HG03521 (cell line): ENCODE results near the gene TAF3.

Experiments used
- ATAC-seq: cut with Tn5 transposase; IDR thresholded peaks from one replicate; pipeline ENCODE4 v1.9.1; 2021; ENCODE audit warnings: mild to moderate bottlenecking, moderate library complexity; ENCODE audit not compliant: unreplicated experiment

The TAF3 gene

GRCh38 chr10:7962592-7962991 is 144.3 kb downstream of the TAF3 start:
- no peak for ATAC-seq

GRCh38 chr10:7965457-7965856 is 147.2 kb downstream of the TAF3 start:
- no peak for ATAC-seq

DNA sequence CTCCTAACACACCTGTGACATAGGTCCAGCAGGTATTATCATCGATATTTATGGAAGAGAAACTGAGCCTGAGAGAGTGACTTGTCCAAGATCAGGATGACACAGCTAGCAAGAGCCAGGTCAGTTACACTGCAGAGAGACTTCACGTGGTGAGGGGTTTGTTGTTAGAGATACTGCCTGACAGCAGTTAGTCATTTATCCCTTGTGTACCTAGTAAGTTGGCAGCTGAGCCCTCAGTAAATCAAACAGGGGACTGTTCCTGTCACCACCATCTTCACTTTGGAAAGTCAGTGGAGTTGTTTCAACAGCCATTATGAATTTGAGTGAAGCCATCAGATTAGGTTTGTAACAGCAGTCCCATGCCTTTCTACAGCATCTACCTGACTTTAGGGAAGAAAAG is 148.7 kb downstream of the TAF3 start:
- no peak for ATAC-seq

- no peak for ATAC-seq
These were observed 150.3 kb downstream of the TAF3 start for GRCh38 chr10:7968510-7969112.

DNA sequence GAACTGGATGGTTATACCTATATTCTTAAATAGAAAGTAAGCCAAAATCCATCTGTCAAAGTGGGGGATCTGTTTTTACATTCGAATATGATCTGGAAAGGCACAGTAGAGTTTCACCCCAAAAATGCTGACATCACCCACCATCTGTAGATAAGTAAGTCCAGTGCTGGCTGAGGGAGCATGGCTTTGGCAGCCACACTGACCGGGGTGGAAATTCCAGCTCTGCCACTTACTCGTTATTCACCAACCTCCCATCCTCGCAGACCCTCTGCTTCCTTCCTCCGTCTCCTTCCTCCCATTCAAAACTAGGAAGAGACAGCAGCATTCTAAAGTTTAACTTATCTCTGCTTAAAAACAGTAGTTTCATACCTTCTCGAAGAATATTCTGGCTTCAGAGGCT is 151.3 kb downstream of the TAF3 start:
- ATAC-seq, result no peak

DNA sequence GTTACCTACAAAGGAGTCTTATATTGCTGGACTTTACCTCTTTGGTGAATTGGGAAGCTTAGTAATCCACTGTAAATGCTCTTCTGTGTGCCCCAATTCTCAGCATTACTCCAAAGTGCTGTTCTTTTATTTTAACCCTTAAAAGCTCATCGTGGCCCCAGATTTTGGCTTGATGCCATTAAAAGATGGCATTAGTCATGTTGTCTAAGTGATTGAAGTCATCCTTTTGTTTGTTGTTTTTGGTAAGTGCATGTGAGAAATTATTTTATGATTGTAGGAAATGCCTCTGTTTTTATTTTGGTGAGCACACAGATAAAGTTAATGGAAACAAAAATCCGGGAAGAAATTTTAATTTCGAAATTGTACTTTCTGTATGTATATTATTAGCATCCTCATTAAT is 153.6 kb downstream of the TAF3 start:
- no peak for ATAC-seq

DNA sequence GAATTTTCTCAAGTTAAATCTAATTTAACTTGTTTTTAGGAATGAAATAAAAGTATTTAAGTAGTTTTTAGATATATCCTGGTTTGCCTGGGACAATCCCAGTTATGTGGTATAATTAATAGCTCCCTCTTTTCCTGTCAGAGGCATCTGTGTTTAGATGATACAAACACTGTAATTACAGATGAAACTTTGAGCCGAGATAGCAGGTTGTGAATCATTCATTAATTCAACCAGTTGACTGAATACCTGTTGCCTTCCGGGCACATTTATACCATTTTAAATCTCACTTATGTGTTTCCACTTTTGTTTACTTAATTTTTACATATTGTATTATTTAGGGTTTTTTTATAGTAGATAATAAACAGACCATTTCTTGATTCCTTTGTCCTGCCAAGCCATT is 154.1 kb downstream of the TAF3 start:
- ATAC-seq, result no peak

DNA sequence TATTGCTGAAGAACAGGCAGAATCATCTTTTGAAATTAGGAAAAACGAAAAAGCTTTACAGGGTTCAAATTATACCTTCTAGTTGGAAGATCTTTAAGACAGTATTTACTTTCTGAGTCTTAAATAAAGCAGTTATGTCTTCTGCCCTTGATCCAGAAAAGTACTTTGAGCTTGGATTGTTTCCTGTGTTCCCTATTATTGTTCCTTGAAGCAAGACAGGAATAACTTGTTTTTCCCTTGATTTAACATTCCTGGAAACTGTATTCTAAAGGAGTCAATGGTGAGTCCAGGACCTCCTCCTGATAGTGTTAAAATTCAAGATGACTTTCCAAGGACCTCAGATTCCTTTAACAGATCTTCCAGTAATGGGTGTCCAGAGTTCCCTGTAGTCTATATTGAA is 161.9 kb downstream of the TAF3 start:
- no peak for ATAC-seq

DNA sequence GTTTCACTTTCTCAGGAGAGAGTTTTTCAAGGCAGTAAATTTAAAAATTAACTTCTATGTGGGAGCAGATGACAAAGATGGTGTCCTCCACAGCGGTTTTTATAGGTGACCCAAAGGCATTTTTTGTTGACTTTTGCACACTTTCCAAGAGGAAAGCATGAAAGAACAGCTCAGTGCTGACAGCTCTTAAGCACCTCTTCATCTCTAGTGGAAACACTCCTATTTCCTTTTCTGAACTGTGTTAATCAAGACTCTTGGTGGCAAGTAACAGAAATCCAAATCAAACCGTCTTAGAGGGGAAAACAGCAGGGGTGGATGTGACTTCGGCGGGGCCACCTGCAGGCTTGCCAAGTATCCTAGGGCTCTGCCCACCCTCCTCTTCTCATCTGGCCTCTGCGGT is 164.4 kb downstream of the TAF3 start:
- no peak for ATAC-seq

GRCh38 chr10:7984325-7984724 is 166.0 kb downstream of the TAF3 start:
- ATAC-seq, result no peak

DNA sequence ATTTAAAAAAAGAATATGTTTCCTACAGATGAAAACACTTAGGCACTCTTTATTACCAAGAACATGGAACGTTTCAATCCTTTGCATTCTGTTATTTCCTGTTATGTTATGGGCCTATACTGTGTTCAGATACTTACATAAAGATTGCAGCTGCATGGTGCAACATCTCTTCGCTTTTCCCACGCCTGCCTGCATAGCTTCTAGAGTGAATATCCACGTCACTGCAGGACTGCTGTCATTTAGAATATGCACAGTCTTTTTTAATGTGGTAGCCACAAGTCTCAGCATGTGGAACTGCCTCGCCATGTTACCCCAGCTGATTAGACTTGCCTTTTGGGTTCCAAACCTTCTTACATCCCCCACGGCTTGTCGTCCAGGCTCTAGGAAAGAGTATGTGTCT is 166.6 kb downstream of the TAF3 start:
- no peak for ATAC-seq

DNA sequence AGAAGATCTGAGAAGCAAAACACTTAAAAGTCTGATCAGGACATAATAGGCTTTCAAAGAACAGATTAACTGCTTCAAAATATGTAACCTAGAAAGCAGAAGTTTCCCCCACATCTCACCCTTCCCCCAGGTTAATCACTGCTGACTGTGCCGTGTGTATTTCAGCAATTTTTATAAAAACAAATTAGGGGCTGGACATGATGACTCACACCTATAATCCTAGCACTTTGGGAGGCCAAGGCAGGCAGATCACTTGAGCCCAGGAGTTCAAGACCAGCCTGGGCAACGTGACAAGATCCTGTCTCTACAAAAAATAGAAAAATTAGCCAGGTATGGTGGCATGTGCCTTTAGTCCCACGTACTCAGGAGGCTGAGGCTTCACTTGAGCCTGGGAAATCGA is 168.5 kb downstream of the TAF3 start:
- no peak for ATAC-seq

- ATAC-seq, result no peak
These were observed 170.7 kb downstream of the TAF3 start for GRCh38 chr10:7988989-7989388.

DNA sequence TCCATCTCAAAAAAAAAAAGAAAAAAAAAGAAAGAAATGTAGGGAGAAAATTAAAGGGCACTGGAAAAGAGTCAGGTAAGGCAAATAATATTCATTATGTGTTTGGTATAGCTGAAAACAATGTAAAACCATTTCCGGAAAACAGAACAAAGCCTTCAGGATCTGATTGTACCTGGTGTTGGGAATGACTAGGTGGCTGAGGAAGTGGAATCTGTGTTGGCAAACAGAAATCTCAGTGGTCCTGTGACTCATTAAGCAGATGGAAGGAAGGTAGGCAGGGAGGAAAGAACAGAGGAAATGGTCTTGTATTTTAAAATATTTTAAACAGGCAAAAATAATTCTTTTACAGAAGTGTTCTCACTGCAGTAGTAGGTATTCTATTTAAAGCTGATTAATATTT is 180.5 kb downstream of the TAF3 start:
- ATAC-seq, result no peak

- ATAC-seq, result no peak
These were observed 186.2 kb downstream of the TAF3 start for GRCh38 chr10:8004469-8005000.

DNA sequence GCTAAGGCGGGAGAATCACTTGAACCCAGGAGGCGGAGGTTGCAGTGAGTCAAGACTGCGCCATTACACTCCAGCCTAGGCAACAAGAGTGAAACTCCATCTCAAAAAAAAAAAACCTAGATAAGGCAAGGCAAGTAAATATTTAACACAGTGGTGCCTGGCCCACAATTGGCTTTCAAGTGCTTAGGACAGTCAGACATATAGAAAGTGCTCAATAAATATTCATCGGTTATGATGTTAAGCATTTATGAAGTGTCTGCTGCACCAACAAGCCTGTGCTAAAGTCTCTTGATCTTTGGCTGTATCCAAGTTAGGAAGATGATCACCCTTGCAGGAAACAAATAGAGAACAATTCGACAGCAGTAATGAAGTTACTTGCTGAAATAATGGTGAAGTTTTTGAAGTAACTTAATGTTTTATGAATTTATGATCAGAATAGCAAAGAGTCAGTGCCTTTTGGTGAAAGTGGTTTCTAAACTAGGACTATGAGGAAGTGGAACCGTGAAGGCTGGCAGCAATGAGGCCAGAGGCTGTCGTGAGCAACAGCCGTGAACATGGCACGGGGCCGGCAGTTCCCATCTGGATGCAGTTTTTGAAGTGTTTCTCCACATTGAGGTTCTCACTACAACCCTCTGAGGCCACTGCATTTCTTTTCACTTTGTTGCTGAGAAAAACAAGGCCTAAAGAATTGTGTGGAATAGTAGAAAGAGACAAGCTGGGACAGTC is 188.1 kb downstream of the TAF3 start:
- no peak for ATAC-seq

DNA sequence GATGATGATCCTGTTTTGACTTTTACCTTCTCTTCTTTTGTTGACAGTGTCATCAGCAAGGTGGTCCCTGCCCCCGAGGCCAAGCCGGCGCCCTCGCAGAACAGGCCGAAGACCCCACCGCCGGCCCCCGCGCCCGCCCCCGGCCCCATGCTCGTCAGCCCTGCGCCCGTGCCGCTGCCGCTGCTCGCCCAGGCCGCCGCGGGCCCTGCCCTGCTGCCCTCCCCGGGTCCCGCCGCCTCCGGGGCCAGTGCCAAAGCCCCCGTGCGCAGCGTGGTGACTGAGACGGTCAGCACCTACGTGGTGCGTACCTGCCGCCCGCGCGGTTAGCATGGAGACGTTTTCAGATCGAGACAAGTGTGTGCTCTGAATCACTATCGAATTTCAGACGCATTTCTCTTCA is 190.7 kb downstream of the TAF3 start:
- ATAC-seq, result no peak

GRCh38 chr10:8013006-8013405 is 194.7 kb downstream of the TAF3 start:
- no peak for ATAC-seq

GRCh38 chr10:8013619-8014018 is 195.3 kb downstream of the TAF3 start:
- no peak for ATAC-seq

DNA sequence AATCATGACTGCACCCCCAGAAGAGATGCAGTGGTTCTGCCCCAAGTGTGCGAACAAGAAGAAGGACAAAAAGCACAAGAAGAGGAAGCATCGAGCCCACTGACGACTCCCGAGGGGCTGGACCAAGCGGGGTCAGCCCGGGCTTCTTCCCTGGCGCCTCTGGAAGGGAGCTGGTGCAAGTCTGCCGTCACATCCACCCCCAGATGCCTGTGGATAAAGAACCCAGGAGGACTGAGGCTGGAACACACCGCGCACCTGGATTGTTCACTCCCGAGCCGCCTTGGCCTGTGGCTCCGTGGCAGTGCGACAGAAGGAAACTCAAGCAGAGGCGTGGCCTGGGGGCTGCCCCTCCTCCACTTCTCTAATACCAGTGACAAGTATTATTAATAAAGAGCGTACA is 196.3 kb downstream of the TAF3 start:
- ATAC-seq, result no peak

DNA sequence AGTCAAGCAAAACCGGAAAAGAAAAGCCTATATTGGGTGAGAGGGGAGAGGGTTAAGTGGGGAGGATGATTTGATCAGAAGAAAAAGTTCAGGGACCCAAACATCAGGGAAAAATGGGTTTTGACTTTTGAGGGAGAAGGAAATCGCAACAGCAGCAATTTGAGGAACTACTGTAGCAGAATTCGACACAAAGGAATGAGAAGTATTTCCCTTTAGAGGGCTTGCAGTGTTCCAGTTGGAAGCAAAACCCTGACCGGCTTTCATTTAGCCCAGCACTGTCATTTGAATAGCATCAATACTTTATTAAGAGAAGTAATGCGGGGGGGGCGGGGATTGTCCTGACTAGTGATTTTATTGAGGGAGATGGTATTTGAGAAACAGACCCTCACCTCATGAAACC is 199.0 kb downstream of the TAF3 start:
- ATAC-seq, result no peak

GRCh38 chr10:8023321-8023720 is 205.0 kb downstream of the TAF3 start:
- no peak for ATAC-seq

DNA sequence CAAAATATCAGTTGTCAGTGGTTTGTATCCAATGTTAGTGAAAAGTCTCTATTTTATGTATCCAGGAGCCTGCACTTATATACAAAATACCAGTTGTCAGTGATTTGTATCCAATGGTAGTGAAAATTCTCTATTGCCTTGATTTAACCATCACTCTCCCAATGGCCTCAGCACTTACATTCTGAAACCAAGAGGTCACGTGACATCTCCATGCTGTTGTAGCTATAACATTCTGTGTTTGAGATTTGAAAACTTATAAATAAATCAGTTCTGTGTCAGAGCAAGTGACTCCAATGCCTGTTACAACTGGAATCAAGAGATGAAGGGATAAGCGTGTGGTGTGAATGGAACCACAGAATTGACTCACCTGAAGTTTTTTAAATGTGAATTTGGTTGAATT is 205.5 kb downstream of the TAF3 start:
- ATAC-seq, result no peak
